GM23338 (cell line): Measurements from ENCODE around the gene METTL3.
A peak's percentile ranks its signal among the peaks of the same experiment; 100 is the strongest.

ENCODE experiments used
- CREB1 ChIP-seq: fragments of 250-450 bp; sonication (Bioruptor Pico); IDR thresholded peaks from 2 replicates; pipeline ENCODE4 v1.5.0; 2020; ENCODE audit warnings: low read depth, mild to moderate bottlenecking, moderate library complexity
- CTCF ChIP-seq, 2 experiments: fragments of 200-600 bp in 1 of 2; sonication (generic) in 1 of 2; conservative IDR thresholded peaks; 2 replicates each; pipeline versions ENCODE4 v1.5.1 to v1.6.1; 2016 to 2017; ENCODE audit warnings: antibody characterized with exemption in 2 of 2, low read depth in 2 of 2, mild to moderate bottlenecking in 2 of 2, moderate library complexity in 1 of 2
- EZH2 ChIP-seq: fragments of 200-600 bp; sonication (generic); IDR thresholded peaks from one replicate; pipeline ENCODE4 v1.8.0; 2017; ENCODE audit warnings: antibody characterized with exemption, mild to moderate bottlenecking, low read depth; ENCODE audit not compliant: unreplicated experiment
- EZH2phosphoT487 ChIP-seq: fragments of 200-600 bp; sonication (generic); IDR thresholded peaks from one replicate; pipeline ENCODE4 v1.8.1; 2018; ENCODE audit warnings: antibody characterized with exemption; ENCODE audit not compliant: unreplicated experiment
- JUNB ChIP-seq: IDR thresholded peaks from one replicate; pipeline ENCODE4 v1.6.1; 2016; ENCODE audit warnings: antibody characterized with exemption; ENCODE audit not compliant: unreplicated experiment
- NANOG ChIP-seq: IDR thresholded peaks from 2 replicates; pipeline ENCODE4 v1.6.1; 2016; ENCODE audit warnings: antibody characterized with exemption, borderline replicate concordance
- POLR2AphosphoS5 ChIP-seq: IDR thresholded peaks from 2 replicates; pipeline ENCODE4 v1.6.1; 2016; ENCODE audit warnings: antibody characterized with exemption, low read depth
- STAT1 ChIP-seq: IDR thresholded peaks from one replicate; pipeline ENCODE4 v1.6.1; 2016; ENCODE audit warnings: antibody characterized with exemption; ENCODE audit not compliant: unreplicated experiment
- ZNF331 ChIP-seq: fragments of 250-450 bp; sonication (Bioruptor Pico); IDR thresholded peaks from 2 replicates; pipeline ENCODE4 v1.5.0; 2020; ENCODE audit warnings: low read depth, mild to moderate bottlenecking, moderate library complexity
- TF ChIP-seq, protein P1 (sequence below): IDR thresholded peaks from one replicate; pipeline ENCODE4 v1.6.1; 2018; ENCODE audit warnings: antibody characterized with exemption; ENCODE audit not compliant: unreplicated experiment

DNA sequence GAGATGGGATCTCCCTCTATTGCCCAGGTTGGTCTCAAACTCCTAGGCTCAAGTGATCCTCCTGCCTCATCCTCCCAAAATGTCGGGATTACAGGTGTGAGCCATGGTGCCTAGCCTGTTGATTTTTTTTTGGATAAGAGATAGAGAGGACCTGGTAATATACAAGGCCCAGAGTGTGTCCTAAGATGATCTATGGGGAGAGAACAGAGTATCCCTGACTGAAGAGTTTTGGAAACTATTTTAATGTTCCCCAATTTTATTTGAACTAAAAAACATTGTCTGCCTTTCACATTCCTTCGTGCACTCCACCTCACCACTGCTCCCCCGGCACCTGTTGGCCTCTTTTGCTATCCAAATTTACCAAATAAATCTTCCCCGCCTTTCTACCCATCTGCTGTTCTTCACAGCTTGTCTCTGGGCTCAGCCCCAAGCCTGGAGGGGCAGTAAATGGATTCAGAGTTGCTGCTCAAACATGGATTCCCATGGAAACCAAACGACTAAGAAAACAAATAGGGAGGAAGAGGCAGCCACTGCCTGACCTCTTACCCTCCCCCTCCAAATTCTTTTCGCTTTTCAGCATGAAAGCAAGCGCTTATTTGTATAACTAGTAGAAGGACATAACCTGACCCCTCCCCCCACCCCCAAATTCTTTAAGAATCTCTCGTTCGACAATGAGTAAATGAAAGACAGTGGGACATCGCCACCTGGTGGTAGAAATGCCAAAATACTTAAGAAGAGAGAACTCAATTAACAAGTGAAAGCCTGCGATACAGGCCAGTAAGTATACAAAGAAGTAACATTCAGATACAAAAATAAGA lies 46.2 kb upstream of the METTL3 start:
- peak; percentile 72 to 89 for TF ChIP-seq CTCF (conservative IDR thresholded peaks at IDR 0.05; ENCODE audit: low read depth in 2 of 2)
- TF ChIP-seq EZH2phosphoT487: no peak
- TF ChIP-seq EZH2: no peak
- TF ChIP-seq ZNF331 (CRISPR knock-in tag): no peak
- TF ChIP-seq, protein P1, sequence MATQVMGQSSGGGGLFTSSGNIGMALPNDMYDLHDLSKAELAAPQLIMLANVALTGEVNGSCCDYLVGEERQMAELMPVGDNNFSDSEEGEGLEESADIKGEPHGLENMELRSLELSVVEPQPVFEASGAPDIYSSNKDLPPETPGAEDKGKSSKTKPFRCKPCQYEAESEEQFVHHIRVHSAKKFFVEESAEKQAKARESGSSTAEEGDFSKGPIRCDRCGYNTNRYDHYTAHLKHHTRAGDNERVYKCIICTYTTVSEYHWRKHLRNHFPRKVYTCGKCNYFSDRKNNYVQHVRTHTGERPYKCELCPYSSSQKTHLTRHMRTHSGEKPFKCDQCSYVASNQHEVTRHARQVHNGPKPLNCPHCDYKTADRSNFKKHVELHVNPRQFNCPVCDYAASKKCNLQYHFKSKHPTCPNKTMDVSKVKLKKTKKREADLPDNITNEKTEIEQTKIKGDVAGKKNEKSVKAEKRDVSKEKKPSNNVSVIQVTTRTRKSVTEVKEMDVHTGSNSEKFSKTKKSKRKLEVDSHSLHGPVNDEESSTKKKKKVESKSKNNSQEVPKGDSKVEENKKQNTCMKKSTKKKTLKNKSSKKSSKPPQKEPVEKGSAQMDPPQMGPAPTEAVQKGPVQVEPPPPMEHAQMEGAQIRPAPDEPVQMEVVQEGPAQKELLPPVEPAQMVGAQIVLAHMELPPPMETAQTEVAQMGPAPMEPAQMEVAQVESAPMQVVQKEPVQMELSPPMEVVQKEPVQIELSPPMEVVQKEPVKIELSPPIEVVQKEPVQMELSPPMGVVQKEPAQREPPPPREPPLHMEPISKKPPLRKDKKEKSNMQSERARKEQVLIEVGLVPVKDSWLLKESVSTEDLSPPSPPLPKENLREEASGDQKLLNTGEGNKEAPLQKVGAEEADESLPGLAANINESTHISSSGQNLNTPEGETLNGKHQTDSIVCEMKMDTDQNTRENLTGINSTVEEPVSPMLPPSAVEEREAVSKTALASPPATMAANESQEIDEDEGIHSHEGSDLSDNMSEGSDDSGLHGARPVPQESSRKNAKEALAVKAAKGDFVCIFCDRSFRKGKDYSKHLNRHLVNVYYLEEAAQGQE: no peak
- peak; percentile 33; the same call in 1 of the 2 replicates for TF ChIP-seq POLR2AphosphoS5
- peak; percentile 3; the same call in 1 of the 2 replicates for TF ChIP-seq CREB1
- TF ChIP-seq JUNB: no peak
- no peak for TF ChIP-seq STAT1
- TF ChIP-seq NANOG: peak; percentile 79
